HepG2 (cell line): Measurements from ENCODE around the gene TSHZ2. TPM values are rescaled to one million over a fixed set of nuclear protein-coding genes. Genes with fewer than 3 reads are reported as not detected.

ENCODE experiments used
- BRCA1 ChIP-seq: sonication (generic); formaldehyde crosslinking; IDR thresholded peaks from 2 replicates; pipeline ENCODE4 v1.4.0; 2020; ENCODE audit warnings: missing genetic modification reagents
- EP300 ChIP-seq, 3 experiments: sonication (generic) in 1 of 3; formaldehyde crosslinking in 1 of 3; IDR thresholded peaks; 2 replicates each; pipeline versions ENCODE4 v1.5.1 to v1.6.1; 2011 to 2020; ENCODE audit warnings: low read depth in 2 of 3, low read length in 2 of 3, borderline replicate concordance in 1 of 3, improper control_type of control experiment in 1 of 3, mild to moderate bottlenecking in 1 of 3, missing genetic modification reagents in 1 of 3, moderate library complexity in 1 of 3
- FOXP1 ChIP-seq, 2 experiments: fragments of 450-650 bp in 1 of 2; IDR thresholded peaks; 2 replicates each; pipeline ENCODE4 v1.6.1; 2017 to 2018; ENCODE audit warnings: antibody characterized with exemption in 1 of 2
- GABPB1 ChIP-seq: IDR thresholded peaks from 2 replicates; pipeline ENCODE4 v1.6.1; 2016; ENCODE audit warnings: mild to moderate bottlenecking, missing genetic modification reagents, moderate library complexity, missing compliant biosample characterization
- GATAD2A ChIP-seq: IDR thresholded peaks from 2 replicates; pipeline ENCODE4 v1.6.1; 2016
- GFI1 ChIP-seq: sonication (generic); formaldehyde crosslinking; IDR thresholded peaks from 2 replicates; pipeline ENCODE4 v1.5.0; 2020; ENCODE audit warnings: missing genetic modification reagents, mild to moderate bottlenecking, borderline replicate concordance
- HHEX ChIP-seq: IDR thresholded peaks from 2 replicates; pipeline ENCODE4 v1.6.1; 2016; ENCODE audit warnings: control low read depth
- SAP130 ChIP-seq: IDR thresholded peaks from 2 replicates; pipeline ENCODE4 v1.6.1; 2016; ENCODE audit warnings: low read depth
- SOX13 ChIP-seq, 3 experiments: fragments of 450-650 bp in 1 of 3; sonication (generic) in 1 of 3; formaldehyde crosslinking in 1 of 3; IDR thresholded peaks in 2 of 3; conservative IDR thresholded peaks in 1 of 3; 2 replicates each; pipeline versions ENCODE4 v1.5.0 to v1.6.1; 2016 to 2020; ENCODE audit warnings: antibody characterized with exemption in 1 of 3, mild to moderate bottlenecking in 1 of 3, missing compliant biosample characterization in 1 of 3, missing genetic modification reagents in 1 of 3, moderate library complexity in 1 of 3
- TGIF2 ChIP-seq: IDR thresholded peaks from 2 replicates; pipeline ENCODE4 v1.6.1; 2016; ENCODE audit warnings: control low read depth, missing compliant biosample characterization
- ZNF44 ChIP-seq: sonication (generic); formaldehyde crosslinking; IDR thresholded peaks from 2 replicates; pipeline ENCODE4 v1.5.1; 2020; ENCODE audit warnings: mild to moderate bottlenecking, missing genetic modification reagents
- polyA plus RNA-seq, 8 experiments: library from polyadenylated mRNA; depleted of rRNA in 3 of 8; stranded (reverse) in 7 of 8; unstranded in 1 of 8; fragments of >200 nt; fragmentation: Illumina TruSeq in 4 of 8; extraction: Trizol in 4 of 8; gene quantifications; 2 replicates each; pipeline versions ENCODE4 v1.2.1 to v1.2.3, GENCODE V29; 2011 to 2016; ENCODE audit warnings: low read depth in 4 of 8, missing spikeins in 1 of 8, mixed read lengths in 1 of 8; ENCODE audit not compliant: insufficient read depth in 1 of 8
- total RNA-seq, 5 experiments: library from RNA; depleted of rRNA; stranded (reverse); fragments of >200 nt; fragmentation: Illumina TruSeq; extraction: Trizol; gene quantifications; 2 replicates each; pipeline ENCODE4 v1.2.3, GENCODE V29; 2016; ENCODE audit warnings: low read depth in 1 of 5
- TF ChIP-seq, protein P1 (sequence below): IDR thresholded peaks from 2 replicates; pipeline ENCODE4 v1.4.0; 2020; ENCODE audit warnings: mild to moderate bottlenecking, missing genetic modification reagents

TSHZ2 gene
- total and polyA plus RNA-seq, 2 of the 13 experiments (the other 11 are each of a cell fraction or from before 2014, with no cell fraction given): 0.01 TPM; not detected in 1

DNA sequence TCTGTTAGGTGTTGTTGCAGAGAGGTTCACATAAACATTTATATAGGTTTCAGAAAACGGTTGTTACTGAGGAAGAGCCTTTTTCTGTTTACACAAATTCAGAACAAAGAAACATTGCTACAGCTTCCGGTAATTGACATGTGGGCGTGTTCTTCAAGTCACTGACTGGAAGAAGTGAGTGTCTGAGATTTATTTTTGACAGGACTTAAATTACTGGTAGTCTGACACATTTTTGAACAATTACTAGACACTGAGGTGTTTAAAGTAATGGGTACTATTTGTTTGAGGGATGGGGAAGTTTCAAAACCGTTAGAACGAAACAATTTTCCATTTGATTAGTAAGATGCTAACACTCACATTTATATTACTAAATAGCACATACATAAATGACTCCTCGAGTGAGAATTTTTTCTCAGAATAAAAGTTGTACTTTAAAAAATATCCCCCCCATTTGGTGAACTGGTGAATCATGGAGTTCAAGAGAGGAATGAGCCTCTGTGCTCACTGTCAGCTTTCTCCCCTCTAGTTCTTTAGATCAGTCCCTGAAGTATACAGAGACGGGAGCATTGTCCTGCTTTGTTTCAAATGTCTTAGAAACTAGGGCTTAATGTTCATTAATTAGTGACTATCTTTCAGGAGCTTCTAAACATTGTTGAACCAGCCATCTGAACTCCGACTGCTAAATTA is 98.7 kb downstream of the TSHZ2 start (continued):
- TF ChIP-seq SOX13 (IDR thresholded peaks at IDR 0.05): no peak
- TF ChIP-seq SOX13 (CRISPR knock-in tag; conservative IDR thresholded peaks at IDR 0.05 in 1 of 2, IDR thresholded peaks at IDR 0.05 in 1 of 2): peak in 1 of 2 experiments; percentile 39; a peak in 1 of 4 replicates
- TF ChIP-seq GFI1 (CRISPR knock-in tag): peak; percentile 96
- 0 out of 2 replicates have a peak, but pooled peaks have one; percentile 10 for TF ChIP-seq SAP130 (CRISPR knock-in tag)
- no peak for TF ChIP-seq BRCA1 (CRISPR knock-in tag)
- peak; percentile 54; the same call in 1 of the 2 replicates for TF ChIP-seq GATAD2A (CRISPR knock-in tag)
- TF ChIP-seq ZNF44 (CRISPR knock-in tag): no peak
- TF ChIP-seq FOXP1 (IDR thresholded peaks at IDR 0.05): no peak
- TF ChIP-seq FOXP1 (CRISPR knock-in tag; IDR thresholded peaks at IDR 0.05): peak; percentile 17; the same call in 1 of the 2 replicates
- TF ChIP-seq, protein P1, sequence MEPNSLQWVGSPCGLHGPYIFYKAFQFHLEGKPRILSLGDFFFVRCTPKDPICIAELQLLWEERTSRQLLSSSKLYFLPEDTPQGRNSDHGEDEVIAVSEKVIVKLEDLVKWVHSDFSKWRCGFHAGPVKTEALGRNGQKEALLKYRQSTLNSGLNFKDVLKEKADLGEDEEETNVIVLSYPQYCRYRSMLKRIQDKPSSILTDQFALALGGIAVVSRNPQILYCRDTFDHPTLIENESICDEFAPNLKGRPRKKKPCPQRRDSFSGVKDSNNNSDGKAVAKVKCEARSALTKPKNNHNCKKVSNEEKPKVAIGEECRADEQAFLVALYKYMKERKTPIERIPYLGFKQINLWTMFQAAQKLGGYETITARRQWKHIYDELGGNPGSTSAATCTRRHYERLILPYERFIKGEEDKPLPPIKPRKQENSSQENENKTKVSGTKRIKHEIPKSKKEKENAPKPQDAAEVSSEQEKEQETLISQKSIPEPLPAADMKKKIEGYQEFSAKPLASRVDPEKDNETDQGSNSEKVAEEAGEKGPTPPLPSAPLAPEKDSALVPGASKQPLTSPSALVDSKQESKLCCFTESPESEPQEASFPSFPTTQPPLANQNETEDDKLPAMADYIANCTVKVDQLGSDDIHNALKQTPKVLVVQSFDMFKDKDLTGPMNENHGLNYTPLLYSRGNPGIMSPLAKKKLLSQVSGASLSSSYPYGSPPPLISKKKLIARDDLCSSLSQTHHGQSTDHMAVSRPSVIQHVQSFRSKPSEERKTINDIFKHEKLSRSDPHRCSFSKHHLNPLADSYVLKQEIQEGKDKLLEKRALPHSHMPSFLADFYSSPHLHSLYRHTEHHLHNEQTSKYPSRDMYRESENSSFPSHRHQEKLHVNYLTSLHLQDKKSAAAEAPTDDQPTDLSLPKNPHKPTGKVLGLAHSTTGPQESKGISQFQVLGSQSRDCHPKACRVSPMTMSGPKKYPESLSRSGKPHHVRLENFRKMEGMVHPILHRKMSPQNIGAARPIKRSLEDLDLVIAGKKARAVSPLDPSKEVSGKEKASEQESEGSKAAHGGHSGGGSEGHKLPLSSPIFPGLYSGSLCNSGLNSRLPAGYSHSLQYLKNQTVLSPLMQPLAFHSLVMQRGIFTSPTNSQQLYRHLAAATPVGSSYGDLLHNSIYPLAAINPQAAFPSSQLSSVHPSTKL (CRISPR knock-in tag): peak; percentile 46
- TF ChIP-seq HHEX (CRISPR knock-in tag): 0 out of 2 replicates have a peak, but pooled peaks have one; percentile 27
- TF ChIP-seq TGIF2 (CRISPR knock-in tag): no peak
- peak in 1 of 2 experiments; percentile 16; a peak in 1 of 4 replicates for TF ChIP-seq EP300 (IDR thresholded peaks at IDR 0.05; ENCODE audit: low read depth in 2 of 2, low read length in 2 of 2)
- no peak for TF ChIP-seq EP300 (CRISPR knock-in tag; IDR thresholded peaks at IDR 0.05; ENCODE audit: borderline replicate concordance)
- peak; percentile 34; the same call in 1 of the 2 replicates for TF ChIP-seq GABPB1 (CRISPR knock-in tag)
